NCI-H2171 (cell line): ENCODE data around the gene UBE2D4.
"Not testable (repeated sequence)": the region's sequence is repeated elsewhere in the genome, so short reads cannot be mapped to it uniquely, and the experiment has no call there.

Experiments used
- DNase-seq: peaks from one replicate; lab custom pipeline; 2025; lab: John Stamatoyannopoulos, UW

The UBE2D4 gene

GRCh38 chr7:43968172-43969040, 42.2 kb downstream of the UBE2D4 start:
- DNase-seq: not testable (repeated sequence)

DNA sequence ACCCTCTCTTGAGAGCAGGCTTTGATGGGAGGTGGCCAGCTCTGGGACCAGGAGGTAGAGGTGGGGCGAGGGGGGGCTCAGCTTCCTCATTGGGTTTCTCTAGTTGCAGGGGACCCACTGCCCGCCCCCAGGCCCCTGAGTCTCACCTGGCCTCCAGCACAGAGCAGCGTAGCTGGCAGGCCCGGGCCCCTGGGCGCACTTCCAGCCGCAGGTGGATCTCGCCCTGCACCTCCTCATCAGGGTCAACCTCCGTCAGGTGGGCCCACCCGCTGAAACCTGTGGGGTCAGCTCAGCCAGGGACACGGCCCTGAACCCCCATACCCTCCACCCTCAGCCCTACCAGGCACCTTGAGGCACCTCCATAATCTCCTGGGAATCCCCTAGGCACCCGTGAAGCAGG, 43.4 kb downstream of the UBE2D4 start:
- not testable (repeated sequence) for DNase-seq

GRCh38 chr7:43970698-43971097, 44.5 kb downstream of the UBE2D4 start:
- not testable (repeated sequence) for DNase-seq

- DNase-seq: not testable (repeated sequence)
Observed at GRCh38 chr7:43974033-43974573, 47.9 kb downstream of the UBE2D4 start.

- not testable (repeated sequence) for DNase-seq
Observed at GRCh38 chr7:43974725-43975482, 48.7 kb downstream of the UBE2D4 start.

DNA sequence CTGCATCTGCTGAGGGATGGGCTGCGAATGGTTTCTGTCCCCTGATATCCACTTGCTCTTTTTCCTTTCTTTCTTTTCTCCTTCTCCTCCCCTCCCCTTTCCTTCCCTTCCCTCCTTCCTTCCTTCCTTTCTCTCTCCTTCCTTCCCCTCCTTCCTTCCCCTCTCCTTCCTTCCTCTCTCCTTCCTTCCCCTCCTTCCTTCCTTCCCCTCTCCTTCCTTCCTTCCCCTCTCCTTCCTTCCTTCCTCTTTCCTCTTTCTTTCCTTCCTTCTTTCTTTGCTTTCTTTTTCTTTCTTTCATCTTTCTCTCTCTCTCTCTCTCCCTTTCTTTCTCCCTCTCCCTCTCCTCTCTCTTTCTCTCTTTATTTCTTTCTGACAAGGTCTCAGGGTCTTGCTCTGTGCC, 51.3 kb downstream of the UBE2D4 start:
- no peak for DNase-seq

DNA sequence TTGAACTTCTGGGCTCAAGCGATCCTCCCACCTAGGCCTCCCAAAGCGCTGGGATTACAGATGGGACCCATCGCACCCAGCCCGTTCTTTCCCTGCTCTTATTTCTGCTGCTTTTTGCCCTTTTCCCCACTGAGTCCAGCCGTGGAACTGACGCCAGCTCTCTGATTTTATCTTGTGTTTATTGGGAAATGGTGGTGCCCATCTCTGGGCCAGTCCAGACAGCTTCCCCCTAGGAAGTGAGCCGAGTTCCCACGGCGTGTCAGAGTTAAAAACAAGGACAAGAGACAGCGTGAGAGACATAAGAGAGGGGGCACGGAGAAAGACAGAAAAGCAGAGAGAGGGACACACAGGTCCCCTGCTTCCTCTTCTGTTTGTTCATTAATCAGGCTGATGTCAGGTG, 51.9 kb downstream of the UBE2D4 start:
- DNase-seq: not testable (repeated sequence)

DNA sequence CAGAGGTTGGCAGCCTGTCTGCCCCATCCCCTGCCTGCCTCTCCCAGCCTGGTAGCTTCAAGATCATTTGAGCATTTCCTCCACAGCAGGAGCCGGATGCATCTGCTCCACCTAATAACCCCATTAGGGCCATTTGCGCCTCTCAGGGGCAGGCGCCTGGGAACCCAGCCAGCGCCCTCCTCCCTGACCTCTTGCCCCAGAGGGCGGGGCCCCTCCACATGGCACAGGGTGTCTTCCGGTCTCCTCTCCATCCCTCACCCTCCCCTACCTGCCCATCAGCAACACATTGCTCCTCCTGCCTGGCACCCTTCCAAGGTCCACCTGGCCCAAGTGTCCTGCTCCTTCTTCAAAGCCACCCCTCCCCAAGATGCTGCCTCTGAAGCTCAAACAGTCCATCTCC, 56.6 kb downstream of the UBE2D4 start:
- not testable (repeated sequence) for DNase-seq

DNA sequence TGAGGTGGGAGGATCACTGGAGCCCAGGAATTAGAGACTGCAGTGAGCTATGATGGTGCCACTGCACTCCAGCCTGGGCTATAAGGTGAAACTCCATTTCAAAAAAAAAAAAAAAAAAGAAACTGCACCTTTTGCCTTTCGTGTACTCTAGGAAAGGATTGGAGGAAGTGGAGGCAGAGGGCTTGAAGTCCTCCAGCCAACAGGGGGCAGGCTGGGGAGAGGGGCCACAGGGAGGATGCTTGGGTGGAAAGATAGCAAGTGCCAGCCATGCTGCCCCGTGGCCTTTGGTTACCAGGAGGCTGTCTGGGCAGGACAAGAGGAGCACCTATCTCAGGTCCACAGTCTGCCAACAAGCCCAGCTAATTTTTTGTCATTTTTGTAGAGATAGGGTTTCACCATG, 57.5 kb downstream of the UBE2D4 start:
- DNase-seq: not testable (repeated sequence)

- not testable (repeated sequence) for DNase-seq
Observed at GRCh38 chr7:43985904-43986864, 59.9 kb downstream of the UBE2D4 start.

- DNase-seq: not testable (repeated sequence)
Observed at GRCh38 chr7:43987476-43987875, 61.2 kb downstream of the UBE2D4 start.

GRCh38 chr7:43990011-43990585, 63.9 kb downstream of the UBE2D4 start:
- DNase-seq: not testable (repeated sequence)

GRCh38 chr7:43990829-43991228, 64.6 kb downstream of the UBE2D4 start:
- not testable (repeated sequence) for DNase-seq

DNA sequence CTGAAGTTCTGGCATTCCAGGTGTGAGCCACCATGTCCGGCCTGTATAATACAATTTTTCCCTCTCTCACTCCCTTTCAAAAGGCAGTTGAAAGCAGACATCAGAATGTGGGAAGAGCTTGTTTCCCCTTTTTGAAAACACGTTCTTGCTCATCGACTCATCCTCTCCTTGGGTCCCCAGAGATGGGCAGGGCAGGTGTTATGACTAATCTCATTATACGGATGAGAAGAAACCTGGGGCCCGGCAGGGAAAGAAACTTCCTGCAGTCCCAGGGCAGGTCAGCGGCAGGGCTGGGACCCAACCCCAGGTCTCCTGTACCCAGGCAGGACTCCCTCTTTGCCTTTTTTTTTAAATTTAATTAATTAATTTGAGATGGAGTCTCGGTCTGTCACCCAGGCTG, 66.7 kb downstream of the UBE2D4 start:
- DNase-seq: not testable (repeated sequence)

GRCh38 chr7:43994681-43995080, 68.4 kb downstream of the UBE2D4 start:
- DNase-seq: not testable (repeated sequence)

DNA sequence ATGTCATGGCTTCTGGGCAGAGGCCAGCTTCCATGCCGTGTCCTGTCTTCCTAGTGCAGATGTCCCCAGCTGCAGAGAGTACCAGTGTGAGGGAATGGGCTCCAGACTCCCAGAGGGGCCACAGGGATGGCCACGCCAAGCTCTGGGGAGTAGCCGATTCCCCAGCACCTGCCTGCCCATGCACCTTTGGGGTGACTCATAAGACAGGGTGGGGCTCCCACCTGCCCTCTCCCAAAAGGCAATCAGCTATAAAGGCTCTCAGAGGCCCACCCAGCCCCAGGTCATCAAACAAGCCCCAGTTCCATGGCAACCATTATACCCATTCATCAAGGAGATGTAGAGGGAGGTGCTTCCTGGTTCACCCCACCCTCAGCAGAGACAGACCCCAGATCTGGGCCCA, 71.3 kb downstream of the UBE2D4 start, which contains the start of gene SPDYE1:
Gene SPDYE1, plus strand, starts transcription at position 366 of the 400 bp plus-strand sequence. CDS start 2,053 bp downstream, outside the sequence.
- not testable (repeated sequence) for DNase-seq
